Adipocyte (in vitro differentiated cells): ENCODE results near the gene SLCO4A1.
A peak's percentile ranks its signal among the peaks of the same experiment; 100 is the strongest.
"Not testable (repeated sequence)": the region's sequence is repeated elsewhere in the genome, so short reads cannot be mapped to it uniquely, and the experiment has no call there.

Experiments used
- DNase-seq: peaks from one replicate; pipeline ENCODE4 v3.0.0-alpha.2; 2015; ENCODE audit warnings: low read depth
- H3K27me3 ChIP-seq: replicated peaks from 2 replicates; pipeline ENCODE4 v1.7.0; 2013; ENCODE audit warnings: mild to moderate bottlenecking, low read length, moderate library complexity; ENCODE audit not compliant: control insufficient read depth, insufficient read depth
- H3K36me3 ChIP-seq: 2 replicates; pipeline ENCODE4 v1.7.0; 2013; ENCODE audit warnings: low read length, mild to moderate bottlenecking, moderate library complexity; ENCODE audit not compliant: control insufficient read depth, insufficient read depth, severe bottlenecking
- H3K4me1 ChIP-seq: 2 replicates; pipeline ENCODE4 v1.7.0; 2013; ENCODE audit warnings: mild to moderate bottlenecking, low read length, moderate library complexity; ENCODE audit not compliant: control insufficient read depth, insufficient read depth
- H3K4me3 ChIP-seq: 2 replicates; pipeline ENCODE4 v1.7.0; 2013; ENCODE audit warnings: mild to moderate bottlenecking, low read length, moderate library complexity
- H3K9ac ChIP-seq: 2 replicates; pipeline ENCODE4 v1.7.0; 2013; ENCODE audit warnings: mild to moderate bottlenecking, low read length, moderate library complexity
- H3K9me3 ChIP-seq: 2 replicates; pipeline ENCODE4 v1.7.0; 2013; ENCODE audit warnings: mild to moderate bottlenecking, low read length, moderate library complexity; ENCODE audit not compliant: control insufficient read depth

Gene SLCO4A1

DNA sequence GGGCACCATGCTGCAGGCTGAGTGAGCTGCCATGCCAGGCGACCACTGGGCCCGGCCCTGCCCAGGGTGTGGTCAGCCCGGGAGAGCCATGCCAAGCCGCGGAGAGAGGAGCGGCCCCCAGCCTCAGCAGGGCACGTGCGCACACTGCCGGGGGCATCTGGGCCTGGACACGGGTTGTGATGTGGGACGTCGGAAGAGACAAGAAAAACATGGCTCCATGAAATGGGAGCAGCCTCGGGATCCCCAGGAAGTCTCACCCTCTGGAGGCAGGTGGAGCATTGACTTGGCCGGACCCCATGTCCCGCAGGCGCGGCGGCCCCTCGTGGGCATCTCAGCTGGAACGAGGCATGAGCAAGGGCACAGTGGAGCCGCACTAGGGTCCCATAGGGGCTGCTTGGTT is 16.8 kb upstream of the SLCO4A1 start:
- H3K36me3 ChIP-seq, result no peaks in the 10 kb centered on the region
- H3K9ac ChIP-seq, result no peak overlapping the region
- peaks cover 10% of the 10 kb centered on the region for H3K27me3 ChIP-seq
- DNase-seq, result no peak
- H3K9me3 ChIP-seq, result no peaks in the 10 kb centered on the region
- no peak overlapping the region for H3K4me3 ChIP-seq
- peaks cover 16% of the 10 kb centered on the region for H3K4me1 ChIP-seq

DNA sequence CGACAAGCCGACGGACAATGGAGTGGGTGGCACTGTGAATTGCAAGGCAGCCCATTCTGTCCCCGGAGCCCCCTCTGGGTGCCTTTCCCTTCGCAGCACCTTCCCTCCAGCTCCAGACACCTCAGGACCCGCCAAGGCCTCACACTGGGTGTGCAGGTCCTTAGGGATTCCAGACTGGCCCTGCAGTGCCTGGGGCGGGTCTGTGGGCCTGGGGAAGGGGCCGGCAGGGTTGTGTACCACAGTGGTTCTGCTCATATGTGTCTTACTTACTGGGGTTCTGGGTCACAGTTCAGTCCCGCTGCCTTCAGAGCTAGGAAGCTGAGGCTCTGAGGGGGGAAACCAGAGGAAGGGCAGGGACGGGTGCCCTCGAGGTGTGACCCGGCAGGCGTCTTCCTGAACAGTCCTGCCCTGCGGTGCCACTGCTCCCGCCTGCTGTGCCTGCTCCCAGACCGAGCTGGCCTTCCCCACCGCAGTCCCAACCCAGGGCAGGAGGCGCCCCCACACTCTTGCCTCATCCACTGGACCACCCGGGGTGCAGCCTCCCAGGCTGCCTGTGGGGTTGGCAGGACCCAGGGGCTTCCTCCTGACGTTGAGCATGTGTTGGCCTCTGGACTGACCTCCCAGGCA is 16.3 kb upstream of the SLCO4A1 start:
- H3K4me1 ChIP-seq, result peaks cover 16% of the 10 kb centered on the region
- peaks cover 10% of the 10 kb centered on the region for H3K27me3 ChIP-seq
- H3K9ac ChIP-seq, result no peak overlapping the region
- H3K4me3 ChIP-seq, result no peak overlapping the region
- H3K36me3 ChIP-seq, result no peaks in the 10 kb centered on the region
- no peak for DNase-seq
- no peaks in the 10 kb centered on the region for H3K9me3 ChIP-seq

DNA sequence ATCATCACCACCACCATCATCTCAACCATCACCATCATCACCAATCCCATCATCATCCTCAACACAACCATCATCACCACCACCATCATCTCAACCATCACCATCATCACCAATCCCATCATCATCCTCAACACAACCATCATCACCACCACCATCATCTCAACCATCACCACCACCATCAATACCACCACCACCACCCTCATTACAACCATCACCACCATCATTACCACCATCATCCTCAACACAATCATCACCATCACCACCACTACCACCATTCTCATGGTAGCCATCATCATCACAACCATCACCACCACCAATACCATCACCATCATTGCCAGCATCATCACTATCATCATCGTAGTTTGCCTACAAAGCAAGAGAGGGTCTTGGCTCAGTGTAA is 14.9 kb upstream of the SLCO4A1 start:
- not testable (repeated sequence) for H3K27me3 ChIP-seq, H3K4me3 ChIP-seq, H3K9ac ChIP-seq, DNase-seq, H3K9me3 ChIP-seq, H3K36me3 ChIP-seq
- H3K4me1 ChIP-seq, result peaks cover 16% of the 10 kb centered on the region

DNA sequence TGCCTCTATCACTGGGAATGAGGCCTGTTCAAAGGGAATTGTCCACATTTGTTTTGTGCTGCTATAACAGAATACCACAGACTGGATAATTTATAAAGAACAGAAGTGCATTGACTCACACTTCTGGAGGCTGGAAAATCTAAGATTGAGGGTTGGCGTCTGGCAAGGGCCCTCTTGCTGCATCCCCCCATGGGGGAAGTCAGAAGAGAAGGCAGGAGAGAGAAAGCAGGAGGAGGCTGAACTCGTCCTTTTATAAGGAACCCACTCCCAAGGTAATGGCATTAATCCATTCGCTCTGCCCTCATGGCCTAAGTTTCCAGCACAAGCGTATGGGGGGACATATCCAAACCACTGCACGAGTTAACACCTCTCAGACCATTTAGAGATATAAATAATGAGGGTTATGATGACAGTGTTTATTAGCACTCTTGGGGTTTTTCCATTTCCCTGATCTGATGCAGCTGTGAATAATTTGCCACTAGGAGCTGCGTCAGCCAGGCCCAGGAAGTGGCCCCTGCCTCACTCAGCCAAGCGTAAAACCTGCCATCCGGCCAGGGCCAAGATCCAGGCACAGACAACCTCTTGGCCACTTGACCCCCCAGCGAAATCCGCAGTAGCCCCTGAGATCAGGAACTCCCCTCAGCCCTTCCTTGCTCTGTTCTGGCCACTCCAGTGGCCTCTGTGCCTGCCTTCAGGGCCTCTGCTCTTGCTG is 14.2 kb upstream of the SLCO4A1 start:
- H3K36me3 ChIP-seq, result no peaks in the 10 kb centered on the region
- no peak overlapping the region for H3K4me3 ChIP-seq
- H3K27me3 ChIP-seq, result peaks cover 4% of the 10 kb centered on the region
- no peaks in the 10 kb centered on the region for H3K9me3 ChIP-seq
- H3K9ac ChIP-seq, result no peak overlapping the region
- DNase-seq, result peak; percentile 44
- H3K4me1 ChIP-seq, result peaks cover 12% of the 10 kb centered on the region

DNA sequence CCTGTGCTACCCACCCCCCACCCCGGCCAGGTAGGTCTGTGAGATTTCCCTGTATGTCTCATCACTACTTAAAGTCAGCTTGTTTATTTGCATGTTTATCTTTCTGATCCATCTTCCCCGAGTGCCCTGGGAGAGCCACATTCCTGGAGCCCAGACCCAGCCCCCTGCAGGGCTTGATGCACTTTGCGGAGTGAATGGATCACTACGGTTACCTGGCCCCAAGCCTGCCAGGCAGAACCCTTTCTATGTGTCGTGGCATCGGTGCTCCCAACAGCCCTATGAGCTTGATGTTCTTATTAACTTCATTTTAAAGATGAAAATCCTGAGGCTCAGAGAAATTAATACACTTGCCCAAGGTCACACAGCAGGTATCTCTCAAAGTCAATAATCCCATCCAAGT is 13.6 kb upstream of the SLCO4A1 start:
- peaks cover 6% of the 10 kb centered on the region for H3K27me3 ChIP-seq
- H3K9ac ChIP-seq, result no peak overlapping the region
- no peaks in the 10 kb centered on the region for H3K36me3 ChIP-seq
- DNase-seq, result no peak
- no peak overlapping the region for H3K4me3 ChIP-seq
- H3K4me1 ChIP-seq, result peaks cover 6% of the 10 kb centered on the region
- H3K9me3 ChIP-seq, result no peaks in the 10 kb centered on the region

DNA sequence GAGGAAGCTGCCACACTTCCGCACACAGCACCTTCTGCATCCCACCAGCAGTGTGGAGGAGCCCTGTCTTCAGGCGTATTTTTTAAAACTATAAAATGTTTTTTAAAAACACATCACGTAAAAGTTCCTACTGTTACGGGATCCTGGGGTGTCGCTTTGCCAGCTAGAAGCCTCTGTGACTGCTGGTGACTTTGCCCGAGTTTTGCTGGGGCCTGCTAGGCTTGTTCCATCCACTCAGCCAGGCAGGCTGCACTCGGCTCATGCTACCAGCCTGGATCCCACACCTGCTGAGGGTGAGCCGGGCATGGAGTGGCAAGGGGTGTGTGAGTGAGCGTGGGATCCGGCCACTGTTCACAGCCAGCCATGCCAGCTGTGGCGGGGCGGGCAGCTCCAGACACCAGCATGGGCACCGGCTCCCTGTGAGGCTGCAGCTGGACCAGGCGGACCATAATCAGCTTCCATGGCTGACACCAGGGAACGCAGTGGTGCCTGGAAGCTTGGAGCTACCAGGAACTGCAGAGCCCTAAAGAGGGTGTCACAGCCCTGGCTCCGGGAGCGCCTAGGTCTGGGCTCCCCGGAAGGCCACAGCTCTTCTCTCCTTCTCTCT is 12.3 kb upstream of the SLCO4A1 start:
- Histone ChIP-seq H3K9ac (no peak overlapping the region), H3K4me1 (no peaks in the 10 kb centered on the region), H3K27me3 (peaks cover 9% of the 10 kb centered on the region), H3K36me3 (no peaks in the 10 kb centered on the region), H3K9me3 (no peaks in the 10 kb centered on the region), H3K4me3 (no peak overlapping the region)
- DNase-seq, result no peak

DNA sequence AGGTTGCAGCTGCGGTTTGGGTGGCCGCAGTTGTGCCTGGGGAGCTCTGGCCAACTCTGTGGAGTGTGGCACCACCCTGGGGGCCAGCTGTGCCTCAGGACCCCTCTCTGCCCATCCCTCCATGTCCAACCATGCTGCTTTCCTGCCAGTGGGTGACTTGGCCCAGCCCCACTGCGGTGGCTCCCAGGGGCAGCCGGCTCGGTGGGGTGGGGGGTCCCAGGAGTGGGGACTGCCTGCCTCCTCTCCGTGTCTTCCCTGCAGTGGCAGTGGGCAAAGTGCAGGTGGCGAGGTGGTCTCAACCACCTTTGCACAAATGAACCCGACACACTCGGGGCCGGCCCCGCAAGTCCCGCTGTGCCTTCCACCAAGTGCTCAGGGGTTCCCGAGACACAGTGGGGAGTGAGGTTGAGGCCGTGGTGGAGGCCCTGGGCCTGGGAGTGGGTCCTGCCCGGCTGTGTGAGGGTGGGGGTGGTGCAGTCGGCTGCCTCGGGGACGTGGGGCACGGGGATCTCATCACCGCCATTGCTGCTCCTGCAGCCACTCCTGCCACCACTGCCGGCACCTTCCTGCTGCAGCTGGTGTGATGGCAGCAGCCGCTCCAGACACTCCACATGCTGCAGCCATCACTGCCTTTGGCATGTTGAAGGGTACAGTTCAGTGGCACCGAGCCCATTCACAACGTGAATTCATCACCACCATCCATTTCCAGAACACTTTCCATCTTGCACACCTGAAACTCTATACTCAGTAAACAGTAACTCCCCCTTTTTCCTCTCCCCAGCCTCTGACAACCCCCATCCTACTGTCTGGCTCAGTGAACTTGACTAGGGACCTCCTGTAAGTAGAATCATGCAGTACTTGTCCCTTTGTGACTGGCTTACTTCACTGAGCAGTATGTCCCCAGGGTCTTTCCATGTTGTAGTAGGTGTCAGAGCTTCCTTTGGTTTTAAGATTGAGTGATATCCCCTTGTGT is 10.7 kb upstream of the SLCO4A1 start:
- Histone ChIP-seq H3K4me1 (no peaks in the 10 kb centered on the region), H3K9me3 (no peaks in the 10 kb centered on the region), H3K4me3 (no peak overlapping the region), H3K36me3 (no peaks in the 10 kb centered on the region), H3K27me3 (peaks cover 14% of the 10 kb centered on the region), H3K9ac (no peak overlapping the region)
- no peak for DNase-seq

DNA sequence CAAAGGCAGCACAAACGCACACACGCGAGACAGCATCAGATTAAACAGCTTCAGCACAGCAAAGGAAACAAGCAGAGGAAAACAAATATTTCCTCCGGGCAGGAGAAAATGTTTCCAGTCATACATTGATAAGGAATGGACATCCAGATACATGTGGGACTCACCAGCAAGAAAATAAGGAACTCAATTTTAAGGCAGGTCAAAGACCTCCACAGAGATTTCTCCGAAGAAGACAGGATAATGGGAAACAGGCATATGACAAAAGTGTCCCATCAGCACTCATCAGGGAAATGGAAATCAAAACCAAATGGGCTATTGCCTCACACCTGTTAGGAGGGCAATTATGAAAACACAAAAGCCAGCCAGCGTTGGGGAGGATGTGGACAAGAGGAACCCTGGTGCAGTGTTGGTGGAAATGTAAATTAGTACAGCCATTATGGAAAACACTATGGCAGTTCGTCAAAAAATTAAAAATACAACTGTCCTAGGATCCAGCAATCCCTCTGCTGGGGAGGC is 9.7 kb upstream of the SLCO4A1 start:
- Histone ChIP-seq H3K27me3 (peaks cover 24% of the 10 kb centered on the region), H3K4me3 (no peak overlapping the region), H3K36me3 (no peaks in the 10 kb centered on the region), H3K4me1 (no peaks in the 10 kb centered on the region), H3K9me3 (no peaks in the 10 kb centered on the region), H3K9ac (no peak overlapping the region)
- DNase-seq, result no peak

DNA sequence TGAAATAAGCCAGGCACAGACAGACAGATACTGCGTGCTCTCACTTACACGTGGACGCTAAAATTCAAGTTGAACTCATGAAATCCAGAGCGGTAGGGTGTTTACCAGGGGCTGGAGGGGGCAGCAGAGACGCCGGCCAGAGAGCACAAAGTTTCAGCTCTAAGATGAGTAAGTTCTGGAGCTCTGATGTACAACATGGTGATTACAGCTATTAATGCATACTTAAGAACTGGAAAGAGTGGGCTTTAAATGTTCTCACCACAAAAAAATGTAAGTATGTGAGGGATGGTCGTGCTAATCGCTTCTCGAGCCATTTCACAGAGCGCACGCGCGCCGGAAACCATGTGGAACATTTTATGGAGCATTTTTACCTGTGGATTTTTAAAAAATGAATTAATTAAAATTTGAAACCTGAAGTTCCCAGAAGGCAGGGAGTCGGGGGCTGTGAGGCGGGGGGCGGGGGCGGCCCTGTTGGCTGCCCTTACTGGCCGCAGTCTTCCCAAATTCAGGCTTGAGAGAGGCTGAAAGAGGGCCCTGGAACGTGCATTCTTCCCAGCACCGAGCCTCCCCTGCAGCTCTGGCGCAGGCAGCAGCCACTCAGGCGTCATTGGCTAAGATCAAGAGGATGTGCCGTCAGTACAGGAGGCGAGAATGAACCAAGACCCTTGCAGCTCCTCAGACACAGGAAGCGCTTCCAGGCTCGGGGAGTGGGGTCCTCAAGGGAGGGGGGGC is 8.5 kb upstream of the SLCO4A1 start:
- Histone ChIP-seq H3K27me3 (peaks cover 29% of the 10 kb centered on the region), H3K36me3 (no peaks in the 10 kb centered on the region)

DNA sequence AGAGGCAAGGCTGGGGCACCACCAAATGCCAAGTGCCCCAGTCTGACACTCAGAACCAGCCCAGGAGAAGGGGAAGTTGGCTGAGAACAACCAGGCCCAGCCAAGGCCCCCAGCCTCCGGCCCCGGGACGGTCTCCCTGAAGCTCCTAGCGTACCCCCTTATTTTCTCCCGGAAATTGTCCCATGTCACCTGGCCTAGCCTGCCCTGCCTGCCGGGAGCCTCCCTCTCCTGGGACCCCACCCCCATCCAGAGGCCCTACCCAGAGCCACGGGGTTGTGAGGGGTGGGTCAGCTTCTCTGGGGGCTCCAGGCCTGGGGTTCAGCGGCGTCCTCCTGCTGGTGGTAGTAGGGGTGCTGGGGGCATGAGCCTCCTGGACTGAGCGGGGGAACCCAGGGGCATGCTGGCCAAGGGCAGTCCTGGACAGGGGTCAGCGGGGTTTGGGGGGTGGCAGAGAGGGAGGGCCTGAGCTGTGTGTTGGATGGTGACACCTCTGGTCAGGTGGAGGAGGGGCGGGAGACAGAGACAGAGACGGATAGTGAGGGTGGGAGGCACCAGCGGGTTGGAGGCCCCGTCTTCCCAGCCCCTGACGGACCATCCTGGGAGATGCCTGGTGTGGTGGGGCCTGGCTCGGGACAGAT is 7.9 kb upstream of the SLCO4A1 start:
- Histone ChIP-seq H3K9me3 (no peaks in the 10 kb centered on the region), H3K4me3 (no peak overlapping the region), H3K27me3 (peaks cover 29% of the 10 kb centered on the region), H3K36me3 (no peaks in the 10 kb centered on the region), H3K4me1 (no peaks in the 10 kb centered on the region), H3K9ac (no peak overlapping the region)
- DNase-seq, result no peak

More for the DNA sequence above, 8.5 kb upstream of the SLCO4A1 start:
- Histone ChIP-seq H3K9ac (no peak overlapping the region), H3K9me3 (no peaks in the 10 kb centered on the region), H3K4me1 (no peaks in the 10 kb centered on the region), H3K4me3 (no peak overlapping the region)
- no peak for DNase-seq
